Activated CD8-positive, alpha-beta T cell treated with anti-CD3 and anti-CD28 coated beads for 36 hours (primary cell): ENCODE data around the gene PVALEF. TPM values are rescaled to one million over a fixed set of nuclear protein-coding genes. Genes with fewer than 3 reads are reported as not detected.

Experiments used
- ATAC-seq: fragments of 200-7000 bp; cut with Tn5 transposase; one replicate; pipeline ENCODE4 v1.10.0; 2021; ENCODE audit warnings: mild to moderate bottlenecking, moderate library complexity
- CTCF ChIA-PET: fragments of 350-600 bp; sonication (Branson Sonifier 250); formaldehyde crosslinking; loops from one replicate; lab custom pipeline; 2021; ENCODE audit warnings: antibody characterized with exemption; lab: Charles Lee
- POLR2A ChIA-PET: fragments of 350-600 bp; sonication (Branson Sonifier 250); formaldehyde crosslinking; loops from one replicate; lab custom pipeline; 2021; ENCODE audit warnings: antibody characterized with exemption; lab: Charles Lee
- DNase-seq: peaks from one replicate; pipeline ENCODE4 v3.0.0-alpha.2; 2020
- H3K27ac Mint-ChIP-seq: one replicate; pipeline ENCODE4 v1.8.0; 2021; ENCODE audit warnings: mild to moderate bottlenecking, mixed read lengths
- H3K27me3 Mint-ChIP-seq: one replicate; pipeline ENCODE4 v1.8.0; 2021; ENCODE audit warnings: mixed read lengths
- H3K36me3 Mint-ChIP-seq: one replicate; pipeline ENCODE4 v1.8.0; 2021; ENCODE audit warnings: low read depth, mixed read lengths
- H3K4me1 Mint-ChIP-seq: one replicate; pipeline ENCODE4 v1.8.0; 2021; ENCODE audit warnings: low read depth, mixed read lengths
- H3K4me3 Mint-ChIP-seq: one replicate; pipeline ENCODE4 v1.8.0; 2021; ENCODE audit warnings: mild to moderate bottlenecking, moderate library complexity, mixed read lengths
- H3K9me3 Mint-ChIP-seq: one replicate; pipeline ENCODE4 v1.8.0; 2021; ENCODE audit warnings: mixed read lengths
- CTCF ChIP-seq: fragments of 200-600 bp; IDR thresholded peaks from one replicate; pipeline ENCODE4 v1.8.0; 2022; ENCODE audit warnings: antibody characterized with exemption, mild to moderate bottlenecking
- intact Hi-C: fragments of 100-400 bp; cut with micrococcal nuclease; formaldehyde crosslinking; loops from one replicate; pipeline ENCODE4 v1.10.0; 2022
- total RNA-seq, 2 experiments: library from RNA; stranded (reverse); gene quantifications; one replicate each; pipeline ENCODE4 v1.2.3, GENCODE V29; 2021

Gene PVALEF
- total RNA-seq, 2 experiments from 2014 or later: not detected

GRCh38 chr17:81204578-81204977 is 39.3 kb downstream of the PVALEF start:
- CTCF ChIA-PET: no interaction called here
- H3K27me3 Mint-ChIP-seq: no peaks in the 10 kb centered on the region

GRCh38 chr17:81206166-81206565 is 40.9 kb downstream of the PVALEF start:
- no peaks in the 10 kb centered on the region for H3K9me3 Mint-ChIP-seq
- TF ChIP-seq CTCF: no peak
- DNase-seq (no peak), ATAC-seq (no peak)
- no peaks in the 10 kb centered on the region for H3K27me3 Mint-ChIP-seq
- ChIA-PET POLR2A (no interaction called here), CTCF (no interaction called here)
- no peaks in the 10 kb centered on the region for H3K4me1 Mint-ChIP-seq
- intact Hi-C loops: no loop called here
- no peak overlapping the region for H3K27ac Mint-ChIP-seq
- H3K36me3 Mint-ChIP-seq: no peaks in the 10 kb centered on the region
- no peak overlapping the region for H3K4me3 Mint-ChIP-seq

More at GRCh38 chr17:81204578-81204977, 39.3 kb downstream of the PVALEF start:
- intact Hi-C loops: no loop called here
- POLR2A ChIA-PET: interaction anchor here (0.6 to 0.9 kb wide), 2 partner anchors 8 to 77 kb away, joined by 3 to 4 read pairs; no protein-coding TSS in a partner anchor
- no peaks in the 10 kb centered on the region for H3K4me1 Mint-ChIP-seq
- ATAC-seq: no peak
- no peaks in the 10 kb centered on the region for H3K36me3 Mint-ChIP-seq
- H3K27ac Mint-ChIP-seq: no peak overlapping the region
- H3K4me3 Mint-ChIP-seq: no peak overlapping the region
- TF ChIP-seq CTCF: no peak
- DNase-seq: no peak
- no peaks in the 10 kb centered on the region for H3K9me3 Mint-ChIP-seq

GRCh38 chr17:81206657-81207056 is 41.4 kb downstream of the PVALEF start:
- ChIA-PET CTCF (no interaction called here), POLR2A (no interaction called here)
- H3K9me3 Mint-ChIP-seq: no peaks in the 10 kb centered on the region
- ATAC-seq (no peak), DNase-seq (no peak)
- no peaks in the 10 kb centered on the region for H3K36me3 Mint-ChIP-seq
- no peak for TF ChIP-seq CTCF
- intact Hi-C loops: no loop called here
- H3K27ac Mint-ChIP-seq: no peak overlapping the region
- H3K4me3 Mint-ChIP-seq: no peak overlapping the region
- H3K4me1 Mint-ChIP-seq: no peaks in the 10 kb centered on the region
- no peaks in the 10 kb centered on the region for H3K27me3 Mint-ChIP-seq

- intact Hi-C loops: no loop called here
- Mint-ChIP-seq H3K27ac (no peak overlapping the region), H3K27me3 (no peaks in the 10 kb centered on the region), H3K9me3 (no peaks in the 10 kb centered on the region), H3K36me3 (no peaks in the 10 kb centered on the region), H3K4me1 (peaks cover 2% of the 10 kb centered on the region), H3K4me3 (no peak overlapping the region)
- ATAC-seq: peak; percentile 39
- no peak for TF ChIP-seq CTCF
- ChIA-PET POLR2A (no interaction called here), CTCF (no interaction called here)
- peak; percentile 14 for DNase-seq
These were observed 42.6 kb downstream of the PVALEF start for GRCh38 chr17:81207610-81208581.

GRCh38 chr17:81208651-81209050 is 43.3 kb downstream of the PVALEF start:
- Mint-ChIP-seq H3K9me3 (no peaks in the 10 kb centered on the region), H3K4me1 (peaks cover 2% of the 10 kb centered on the region), H3K36me3 (no peaks in the 10 kb centered on the region), H3K27me3 (no peaks in the 10 kb centered on the region), H3K4me3 (no peak overlapping the region), H3K27ac (no peak overlapping the region)
- POLR2A ChIA-PET: no interaction called here
- no peak for DNase-seq
- CTCF ChIA-PET: no interaction called here
- no peak for ATAC-seq
- TF ChIP-seq CTCF: no peak
- intact Hi-C loops: no loop called here
